GM19372 (cell line): ENCODE measurements around the gene KCNQ1OT1.

ENCODE experiments used
- ATAC-seq: cut with Tn5 transposase; IDR thresholded peaks from one replicate; pipeline ENCODE4 v1.9.1; 2021; ENCODE audit warnings: mild to moderate bottlenecking, low read depth, moderate library complexity; ENCODE audit not compliant: unreplicated experiment

Gene KCNQ1OT1

DNA sequence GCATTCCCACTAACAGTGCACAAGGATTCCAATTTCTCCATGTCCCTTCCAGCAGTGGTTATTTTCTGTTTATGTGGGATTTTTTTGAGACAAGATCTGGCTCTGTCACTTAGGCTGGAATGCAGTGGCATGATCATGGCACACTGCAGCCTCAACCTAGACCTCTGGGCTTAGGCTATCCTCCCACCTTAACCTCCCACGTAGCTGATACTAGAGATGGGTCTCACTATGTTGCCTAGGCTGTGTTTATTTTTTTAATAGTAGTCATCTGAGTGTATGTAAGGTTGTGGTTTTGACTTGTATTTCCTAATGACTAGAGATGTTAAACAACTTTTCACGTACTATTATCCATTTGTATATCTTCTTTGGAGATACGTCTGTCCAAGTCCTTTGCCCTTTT, 74.6 kb downstream of the KCNQ1OT1 start:
- ATAC-seq = no peak

DNA sequence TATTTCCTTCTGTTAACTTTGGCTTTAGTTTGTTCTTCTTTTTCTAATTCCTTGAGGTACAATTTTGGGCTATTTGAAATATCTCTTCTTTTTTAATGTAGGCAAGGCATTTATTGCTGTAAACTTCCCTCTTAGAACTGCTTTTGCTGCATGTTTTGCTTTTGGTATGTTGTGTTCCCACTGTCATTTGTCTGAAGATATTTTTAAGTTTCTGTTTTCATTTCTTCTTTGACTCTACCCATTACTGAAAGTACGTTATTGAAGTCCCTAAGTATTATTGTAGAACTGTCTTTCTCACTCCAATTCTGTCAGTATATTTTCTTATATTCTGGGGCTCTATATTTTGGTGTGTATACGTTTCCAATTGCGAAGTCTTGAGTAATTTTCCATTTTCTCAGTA, 77.9 kb downstream of the KCNQ1OT1 start:
- ATAC-seq = no peak

DNA sequence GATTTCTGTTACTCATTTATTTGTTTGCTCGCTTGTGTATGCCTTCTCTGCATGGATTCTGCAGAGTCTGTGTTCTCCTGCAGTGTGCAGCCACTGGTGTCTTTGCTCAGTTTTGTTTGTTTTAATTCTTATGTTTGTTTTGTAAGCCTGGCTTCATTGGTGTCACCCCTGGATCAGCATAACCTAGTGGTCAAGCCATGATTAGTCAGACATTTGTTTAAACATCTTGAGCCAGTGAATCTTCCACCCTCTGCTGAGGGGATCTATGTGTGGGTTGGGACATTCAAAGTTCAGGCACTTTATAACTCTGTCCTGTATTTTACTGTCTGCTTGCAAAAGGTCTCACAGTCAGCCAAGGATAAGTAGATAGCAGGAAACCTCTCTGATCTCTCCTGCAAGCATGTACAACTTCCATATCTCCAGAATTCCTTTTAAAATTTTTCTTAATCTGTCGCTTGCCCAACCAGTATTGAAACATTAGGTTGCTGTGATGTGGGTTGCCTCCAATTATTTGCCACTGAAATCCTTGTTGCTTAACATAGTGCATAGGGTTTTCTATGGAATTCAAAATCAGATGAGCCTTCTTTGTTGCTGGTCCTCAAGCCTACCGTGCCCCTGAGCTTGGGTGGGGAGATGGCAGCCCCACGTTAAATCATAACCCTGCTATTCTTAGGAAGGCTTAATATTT, 86.8 kb downstream of the KCNQ1OT1 start:
- ATAC-seq = no peak

DNA sequence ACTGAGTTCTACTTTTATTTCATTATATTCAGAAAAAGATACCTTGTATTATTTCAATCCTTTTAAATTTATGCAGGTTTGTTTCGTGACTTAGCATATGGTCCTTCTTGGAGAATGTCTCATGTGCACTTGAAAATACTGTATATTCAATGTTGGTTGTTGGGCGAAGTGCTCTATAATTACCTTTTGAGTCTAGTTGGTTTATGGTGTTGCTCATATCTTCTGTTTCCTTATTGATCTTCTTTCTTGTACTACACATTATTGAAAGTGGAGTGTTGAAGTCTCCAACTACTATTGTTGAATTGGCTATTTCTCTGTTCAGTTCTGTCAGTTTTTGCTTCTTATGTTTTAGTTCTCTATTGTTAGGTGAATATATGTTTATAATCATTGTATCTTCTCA, 90.4 kb downstream of the KCNQ1OT1 start:
- ATAC-seq = no peak

DNA sequence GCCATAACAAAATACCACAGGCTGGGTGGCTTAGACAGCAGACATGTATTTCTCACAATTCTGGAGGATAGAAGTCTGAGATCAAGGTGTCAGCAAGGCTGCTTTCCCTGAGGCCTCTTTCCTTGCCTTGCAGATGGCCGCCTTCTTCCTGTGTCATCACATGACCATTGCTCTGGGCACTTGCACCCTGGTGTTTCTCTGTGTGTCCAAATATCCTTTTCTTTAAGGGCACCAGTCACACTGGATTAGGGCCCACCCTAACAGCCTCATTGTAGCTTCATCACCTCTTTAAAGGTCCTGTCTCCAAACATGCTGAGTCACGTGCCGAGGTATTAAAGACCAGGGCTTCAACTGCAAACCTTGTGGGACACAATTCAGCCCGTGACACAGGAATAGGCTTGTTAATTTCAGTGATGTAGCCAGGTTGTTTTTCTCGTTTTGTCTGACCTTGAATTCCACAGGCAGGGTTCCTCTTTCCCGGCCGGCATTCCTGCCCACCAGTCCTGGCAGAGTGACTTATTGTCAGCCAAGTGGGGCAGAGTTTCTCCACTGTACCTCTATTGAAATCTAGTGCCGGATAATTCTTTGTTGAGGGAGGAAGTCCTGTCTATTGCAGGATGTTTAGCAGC, 100.1 kb downstream of the KCNQ1OT1 start:
- ATAC-seq = no peak

DNA sequence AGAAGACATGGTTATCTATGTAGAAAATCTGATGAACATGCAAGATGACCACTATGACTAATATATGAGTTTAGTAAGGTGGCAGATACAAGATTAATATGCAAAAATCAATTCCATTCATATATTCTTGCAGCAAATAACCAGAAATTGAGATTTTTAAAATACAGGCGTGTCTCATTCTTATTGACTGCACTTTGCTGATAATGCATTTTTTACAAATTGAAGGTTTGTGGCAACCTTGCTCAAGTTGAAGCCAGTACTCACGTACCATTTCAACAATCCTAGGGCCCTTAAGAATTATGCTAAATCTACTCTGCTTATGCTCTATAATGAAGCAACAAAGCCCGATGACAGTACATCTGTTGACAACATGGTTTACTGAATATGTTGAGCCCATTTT, 104.6 kb downstream of the KCNQ1OT1 start:
- ATAC-seq = no peak

DNA sequence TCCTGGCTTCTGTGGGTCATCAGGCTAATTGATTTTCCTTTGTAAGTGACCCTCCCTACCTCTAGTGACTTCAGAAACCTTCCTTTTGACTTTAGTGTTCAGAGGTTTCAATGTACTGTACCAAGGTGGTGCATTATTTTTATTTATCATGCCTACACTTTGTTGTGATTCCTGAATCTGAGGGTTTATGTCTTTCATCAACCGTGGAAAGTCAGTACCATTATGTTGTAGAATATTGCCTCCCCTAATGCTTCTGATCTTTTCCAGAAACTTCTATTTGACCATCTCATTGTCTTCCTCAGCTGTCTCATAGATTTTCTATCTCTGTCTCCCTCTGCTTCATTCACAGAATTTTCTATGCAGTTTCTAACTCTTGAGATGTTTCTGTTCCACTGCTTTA, 105.5 kb downstream of the KCNQ1OT1 start:
- no peak for ATAC-seq

DNA sequence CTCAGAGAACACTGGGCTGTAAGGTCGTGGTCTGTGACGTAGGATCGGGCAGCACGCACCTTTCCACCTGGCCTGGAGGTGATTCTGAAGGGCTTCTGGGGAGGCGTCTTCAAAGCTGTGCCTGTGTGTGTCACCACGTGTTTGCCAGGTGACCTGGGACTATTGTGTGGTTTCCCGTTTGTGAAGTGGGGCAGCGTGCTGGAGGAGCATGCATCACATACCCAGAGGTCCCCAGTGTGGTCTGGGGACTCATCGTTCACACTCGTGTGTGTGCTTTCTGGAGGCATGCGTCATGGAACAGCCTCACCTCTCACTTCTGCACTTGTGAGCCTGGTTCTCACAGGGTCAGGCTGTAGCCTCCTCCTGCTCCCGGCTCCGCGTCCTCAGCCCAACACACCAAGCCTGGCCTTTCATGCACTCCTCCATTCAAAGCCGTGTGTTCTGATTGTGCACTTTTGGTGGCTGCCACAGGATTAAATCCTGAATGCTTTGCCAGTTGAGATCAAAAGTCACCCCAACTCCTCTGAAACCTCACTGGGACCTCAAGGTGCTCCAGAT, 106.3 kb downstream of the KCNQ1OT1 start:
- ATAC-seq = no peak

DNA sequence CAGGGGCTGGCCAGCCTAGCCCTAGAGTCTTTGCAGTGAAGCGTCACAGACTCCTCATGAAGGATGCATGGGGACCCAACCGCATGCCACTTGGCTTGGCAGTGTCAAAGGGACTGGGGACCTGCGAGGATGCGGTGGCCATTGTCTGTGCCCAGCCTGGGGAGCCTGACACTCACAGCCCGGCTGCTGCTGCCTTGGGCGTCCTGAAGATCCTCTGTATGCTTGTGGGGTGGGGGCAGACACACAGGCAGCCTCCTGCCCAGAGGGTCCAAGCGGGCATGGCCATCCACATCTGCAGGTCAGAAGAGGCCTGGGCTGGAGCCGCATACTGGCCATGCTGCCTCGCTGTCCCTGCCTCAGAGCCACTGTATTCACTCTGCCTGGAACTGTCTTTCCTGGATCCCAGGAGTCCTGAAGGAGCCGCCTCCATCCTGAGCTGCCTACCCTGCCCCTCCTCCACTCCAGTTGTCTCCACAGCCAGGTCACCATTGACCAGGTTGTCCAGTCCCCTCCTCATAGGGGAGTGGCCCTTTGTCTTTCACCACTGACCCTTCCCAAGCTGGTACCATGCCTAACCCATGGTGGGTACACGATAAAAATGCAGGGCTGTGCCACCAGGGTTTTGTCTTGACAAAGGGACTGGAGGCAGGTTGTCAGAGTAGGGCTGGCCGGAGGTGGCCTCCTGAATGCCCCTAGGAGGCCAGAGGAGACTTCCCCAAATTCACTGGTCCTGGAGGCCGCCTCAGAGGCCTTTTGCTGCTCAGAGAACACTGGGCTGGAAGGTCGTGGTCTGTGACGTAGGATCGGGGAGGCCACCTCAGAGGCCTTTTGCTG, 107.0 kb downstream of the KCNQ1OT1 start:
- no peak for ATAC-seq

DNA sequence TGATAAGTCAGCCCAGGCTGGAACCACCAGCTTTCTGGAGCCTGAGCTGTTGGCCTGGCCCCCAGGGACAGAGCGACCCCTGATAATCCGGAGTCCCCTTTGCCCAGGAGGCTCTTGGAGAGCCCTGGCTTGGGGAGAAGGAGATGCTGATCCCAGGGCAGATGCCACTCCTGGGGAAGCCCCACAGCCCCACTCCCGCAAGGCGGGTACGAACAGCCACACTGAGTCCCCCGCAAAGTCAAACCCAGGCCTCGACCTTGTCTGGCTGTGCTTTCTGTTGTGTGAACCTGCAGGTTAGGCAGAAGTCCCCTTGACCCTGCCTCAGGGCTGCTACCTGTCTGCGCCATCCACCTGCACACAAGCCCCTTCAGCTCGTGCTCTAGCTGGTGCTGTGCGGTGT, 108.0 kb downstream of the KCNQ1OT1 start:
- no peak for ATAC-seq

DNA sequence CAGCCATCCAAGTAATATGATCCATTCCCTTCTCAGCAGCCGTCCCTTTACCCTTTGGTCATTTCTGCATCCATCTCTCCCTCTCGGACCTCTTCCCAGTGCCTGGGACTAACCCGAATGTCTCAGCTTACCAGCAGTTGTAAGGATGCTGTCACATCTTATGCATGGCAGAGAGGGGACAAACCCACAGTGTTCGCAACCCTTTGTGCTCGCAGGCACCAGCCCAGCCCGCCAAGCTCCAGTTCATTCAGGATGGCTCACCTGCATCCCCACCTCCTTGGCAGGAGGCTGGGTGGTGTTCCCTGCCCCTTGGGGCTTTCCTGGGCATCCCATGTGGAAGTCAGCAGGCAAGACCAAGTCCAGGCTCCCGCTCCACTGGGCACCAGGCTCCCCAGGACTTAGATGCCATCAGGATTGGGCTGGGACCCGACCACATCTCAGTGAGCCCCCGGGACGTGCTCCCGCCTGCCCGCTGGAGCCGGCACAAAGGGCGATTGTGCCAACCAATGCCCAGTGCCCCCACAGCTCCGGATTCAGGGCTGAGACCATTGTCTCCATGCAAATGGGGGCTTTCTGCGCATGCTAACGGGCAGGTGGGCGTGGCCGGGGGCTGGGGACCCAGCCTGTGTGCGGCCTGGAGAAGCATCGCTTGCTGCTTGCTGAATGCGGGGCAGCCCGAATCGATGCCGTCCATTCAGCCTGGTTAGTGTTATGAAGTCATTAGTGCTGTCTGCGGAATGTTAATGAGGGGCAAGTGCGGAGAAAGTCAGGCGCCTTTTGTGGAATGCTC, 108.6 kb downstream of the KCNQ1OT1 start:
- ATAC-seq = no peak

DNA sequence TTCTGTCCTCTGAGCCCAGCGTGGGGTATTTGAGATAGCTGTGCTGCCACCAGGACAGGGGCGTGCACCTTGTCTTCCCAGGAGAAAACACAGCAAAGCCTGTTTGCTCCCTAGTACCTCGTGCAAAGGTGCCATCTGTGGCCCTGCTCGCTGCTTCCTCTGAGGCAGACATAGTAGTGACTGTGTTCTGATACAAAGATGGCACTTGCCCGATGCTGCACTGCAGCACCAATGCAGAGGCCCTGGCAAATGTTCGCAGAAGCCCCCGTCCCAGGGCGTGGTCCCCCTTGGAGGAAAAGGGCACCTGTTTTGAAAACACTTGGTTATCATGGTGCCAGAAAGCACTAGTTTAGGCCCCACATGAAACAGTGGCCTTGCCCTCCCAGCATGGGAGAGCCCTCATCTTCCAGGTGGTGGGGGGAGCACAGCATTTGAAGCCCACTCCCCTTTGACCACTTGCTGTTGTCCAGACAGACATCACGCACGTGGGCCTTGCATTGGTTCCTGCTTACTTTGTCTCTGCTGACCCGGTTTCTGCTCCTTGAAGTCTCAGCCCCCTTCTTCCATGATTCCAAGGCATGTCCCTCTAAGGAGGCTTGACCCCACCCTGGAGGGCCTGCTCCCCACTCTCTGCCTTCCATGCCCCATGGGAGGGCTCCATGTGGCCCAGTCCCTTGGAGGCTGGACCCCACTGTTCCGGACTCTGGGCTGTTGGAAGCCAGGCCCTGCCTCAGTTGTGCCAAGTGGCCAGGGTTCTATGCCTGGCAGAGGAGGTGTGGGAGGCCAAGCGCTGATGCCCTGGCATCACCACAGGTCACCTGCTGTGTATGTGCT, 109.4 kb downstream of the KCNQ1OT1 start:
- ATAC-seq = no peak

DNA sequence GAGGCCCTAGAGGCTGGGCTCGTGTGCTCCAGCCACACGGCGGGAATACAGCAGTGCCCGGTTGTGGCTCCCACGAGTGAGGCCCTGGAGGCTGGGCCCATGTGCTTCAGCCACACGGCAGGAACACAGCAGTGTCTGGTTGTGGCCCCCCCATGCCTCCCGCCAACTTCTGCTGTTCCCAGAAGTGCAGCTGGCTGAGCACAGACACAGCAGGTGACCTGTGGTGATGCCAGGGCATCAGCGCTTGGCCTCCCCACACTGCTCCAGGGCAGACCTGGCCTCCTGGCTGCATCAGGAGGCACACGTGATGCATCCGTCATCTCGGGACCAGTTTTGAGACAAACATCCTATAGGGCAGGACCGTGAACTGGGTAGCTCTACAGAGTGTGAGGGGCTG, 110.3 kb downstream of the KCNQ1OT1 start:
- ATAC-seq = no peak

DNA sequence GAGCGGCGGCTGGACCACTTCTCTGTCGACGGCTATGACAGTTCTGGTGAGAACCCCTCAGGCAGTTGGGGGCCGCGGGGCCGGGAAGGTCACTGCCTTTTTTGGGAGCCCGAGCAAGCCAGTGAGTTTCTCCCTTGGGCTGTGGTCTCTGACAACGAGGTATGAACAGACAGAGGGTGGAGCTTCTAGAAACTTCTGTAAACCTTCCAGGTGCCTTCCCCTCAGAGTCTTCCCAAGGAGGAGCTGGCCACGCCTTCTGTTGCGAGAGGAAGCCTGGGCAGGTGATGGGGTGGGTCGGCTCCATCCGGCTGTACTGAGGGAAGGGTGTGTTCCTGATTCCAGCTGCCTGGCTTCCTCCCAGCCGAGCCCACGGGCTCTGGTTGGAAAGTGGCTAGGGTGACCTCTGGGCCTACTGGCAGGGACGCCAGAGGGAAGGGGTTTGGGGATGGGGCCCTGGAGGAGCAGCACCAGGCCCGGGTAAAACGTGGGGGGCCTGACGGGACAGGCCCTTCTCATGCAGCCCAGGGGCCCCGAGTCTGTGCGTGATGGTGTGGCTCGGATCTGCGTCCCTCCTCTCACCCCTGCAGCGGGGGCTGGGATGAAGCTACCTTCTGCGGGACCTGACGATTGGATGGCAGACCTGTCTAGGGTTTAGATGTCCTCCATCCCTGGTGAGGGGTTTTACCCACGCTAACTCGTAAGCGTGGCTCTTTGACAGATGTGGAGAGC, 110.8 kb downstream of the KCNQ1OT1 start:
- no peak for ATAC-seq

DNA sequence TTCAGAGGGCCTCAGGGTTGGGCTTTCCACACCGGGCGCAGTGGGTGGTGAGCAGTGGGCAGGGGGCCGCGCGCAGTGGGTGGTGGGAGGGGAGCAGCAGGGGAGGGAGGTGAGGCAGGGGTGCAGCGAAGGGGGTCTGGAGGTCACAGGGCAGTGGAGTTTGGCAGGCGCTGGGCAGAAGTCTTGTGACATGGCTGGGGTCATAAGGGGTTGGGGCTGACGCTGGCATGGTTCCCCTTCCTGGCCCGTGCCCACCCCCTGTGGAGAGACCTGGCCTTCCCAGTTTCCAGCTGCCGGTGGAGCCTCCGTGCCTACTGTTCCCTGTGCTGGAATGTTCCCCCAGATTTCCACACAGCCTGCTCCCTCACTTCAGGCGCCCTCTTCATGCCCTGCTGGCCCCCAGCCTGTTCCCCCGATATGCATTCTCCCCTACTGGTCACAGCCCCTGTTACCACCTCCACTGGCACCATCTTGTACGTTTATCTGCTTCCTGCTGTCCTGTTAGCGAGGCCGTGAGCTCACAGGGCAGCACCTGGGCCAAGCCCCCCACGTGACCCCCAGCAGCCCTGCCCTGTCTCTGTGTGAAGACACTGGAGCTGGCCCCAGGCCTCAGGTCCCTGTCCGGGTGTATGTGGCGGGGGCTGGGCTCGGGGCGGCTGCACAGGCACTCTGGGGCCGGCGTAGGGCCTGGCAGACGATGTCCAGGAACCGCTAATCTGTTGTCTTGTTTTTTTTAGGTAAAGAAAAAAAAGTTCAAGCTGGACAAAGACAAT, 111.6 kb downstream of the KCNQ1OT1 start:
- ATAC-seq = no peak

DNA sequence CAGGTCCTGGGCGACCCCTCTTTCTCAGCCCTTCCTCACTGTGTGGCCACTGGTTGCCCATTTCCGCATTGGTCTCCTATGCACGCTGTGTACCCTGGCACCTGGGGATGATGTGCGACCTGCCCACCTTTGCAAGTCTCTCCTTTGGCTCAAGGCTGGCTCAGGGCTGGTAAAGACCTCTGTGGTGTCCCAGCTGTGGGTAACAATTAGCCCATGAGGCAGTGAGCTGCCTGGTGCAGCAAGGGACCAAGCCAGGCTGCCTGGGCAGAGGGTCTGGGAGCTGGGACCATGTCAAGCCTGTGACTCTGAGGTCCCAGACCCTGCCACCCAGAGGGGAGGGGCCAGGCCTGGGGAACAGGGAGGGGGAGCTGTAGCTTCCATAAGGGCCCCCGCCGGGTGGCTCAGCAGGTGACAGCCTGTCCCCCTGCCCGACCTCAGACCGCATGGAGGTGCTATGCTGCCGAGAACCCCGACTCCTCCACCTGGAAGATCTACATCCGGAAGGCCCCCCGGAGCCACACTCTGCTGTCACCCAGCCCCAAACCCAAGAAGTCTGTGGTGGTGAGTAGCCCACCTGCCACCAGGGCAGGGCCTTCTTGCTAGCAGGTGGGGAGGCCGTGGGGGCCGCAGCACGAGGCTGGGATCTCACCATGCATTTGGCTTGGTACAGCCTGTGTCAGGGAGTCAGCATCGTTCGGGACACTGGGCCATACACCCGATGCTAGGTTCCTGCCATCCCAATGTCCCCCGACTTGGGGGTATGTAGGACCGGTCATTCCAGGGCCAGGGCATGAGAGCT, 112.5 kb downstream of the KCNQ1OT1 start:
- ATAC-seq = no peak

DNA sequence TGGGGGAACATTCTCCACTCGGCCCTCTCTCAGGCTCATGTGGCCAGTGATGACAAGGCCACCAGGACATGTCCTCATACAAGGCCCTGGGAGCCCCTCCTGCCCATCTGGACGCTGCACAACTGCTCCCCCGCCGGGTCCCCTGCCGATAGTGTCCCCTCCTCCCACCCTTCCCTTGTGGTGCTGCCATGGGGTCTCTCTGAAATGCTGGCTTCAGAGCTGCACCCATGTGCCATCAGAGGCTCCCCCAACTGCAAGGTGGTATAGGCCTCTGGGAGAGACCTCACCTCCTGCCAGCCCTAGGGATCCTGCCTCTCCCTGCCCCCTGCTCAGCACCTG, 113.0 kb downstream of the KCNQ1OT1 start:
- ATAC-seq = no peak
